ENCODE measurements around the gene TTC38.

Gene TTC38

DNA sequence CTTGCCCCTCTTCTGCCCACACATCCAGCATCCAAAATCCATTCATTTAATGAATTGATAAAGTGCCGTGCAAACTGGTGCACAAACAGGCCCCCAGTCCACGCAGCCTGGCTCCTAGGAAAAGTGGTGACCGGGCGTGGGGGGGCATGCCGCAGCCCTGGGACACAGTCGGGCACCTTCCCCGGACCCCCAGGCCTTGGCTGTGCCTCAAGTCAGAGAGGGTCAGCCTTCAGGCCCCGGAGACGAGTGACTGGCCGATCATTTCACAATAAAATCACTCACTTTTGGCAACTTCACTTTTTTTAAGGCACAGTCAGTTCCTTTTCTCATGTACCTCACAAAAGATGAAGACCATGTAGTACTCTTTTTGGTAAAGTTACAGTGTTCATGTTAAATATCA lies 25.7 kb upstream of the TTC38 start:
- Histone ChIP-seq H3K36me3 (ENCODE audit: insufficient read depth, low read length) (peaks cover 3% of the 10 kb centered on the region; the same call in 1 of the 2 replicates), H3K4me2 (ENCODE audit: low read depth, low read length, poor library complexity, severe bottlenecking) (no peak overlapping the region)
- no peak for TF ChIP-seq EZH2phosphoT487 (IDR thresholded peaks at IDR 0.05; ENCODE audit: borderline replicate concordance)
- TF ChIP-seq, protein P1, sequence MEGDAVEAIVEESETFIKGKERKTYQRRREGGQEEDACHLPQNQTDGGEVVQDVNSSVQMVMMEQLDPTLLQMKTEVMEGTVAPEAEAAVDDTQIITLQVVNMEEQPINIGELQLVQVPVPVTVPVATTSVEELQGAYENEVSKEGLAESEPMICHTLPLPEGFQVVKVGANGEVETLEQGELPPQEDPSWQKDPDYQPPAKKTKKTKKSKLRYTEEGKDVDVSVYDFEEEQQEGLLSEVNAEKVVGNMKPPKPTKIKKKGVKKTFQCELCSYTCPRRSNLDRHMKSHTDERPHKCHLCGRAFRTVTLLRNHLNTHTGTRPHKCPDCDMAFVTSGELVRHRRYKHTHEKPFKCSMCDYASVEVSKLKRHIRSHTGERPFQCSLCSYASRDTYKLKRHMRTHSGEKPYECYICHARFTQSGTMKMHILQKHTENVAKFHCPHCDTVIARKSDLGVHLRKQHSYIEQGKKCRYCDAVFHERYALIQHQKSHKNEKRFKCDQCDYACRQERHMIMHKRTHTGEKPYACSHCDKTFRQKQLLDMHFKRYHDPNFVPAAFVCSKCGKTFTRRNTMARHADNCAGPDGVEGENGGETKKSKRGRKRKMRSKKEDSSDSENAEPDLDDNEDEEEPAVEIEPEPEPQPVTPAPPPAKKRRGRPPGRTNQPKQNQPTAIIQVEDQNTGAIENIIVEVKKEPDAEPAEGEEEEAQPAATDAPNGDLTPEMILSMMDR (conservative IDR thresholded peaks at IDR 0.05; ENCODE audit: low read length) = no peak

DNA sequence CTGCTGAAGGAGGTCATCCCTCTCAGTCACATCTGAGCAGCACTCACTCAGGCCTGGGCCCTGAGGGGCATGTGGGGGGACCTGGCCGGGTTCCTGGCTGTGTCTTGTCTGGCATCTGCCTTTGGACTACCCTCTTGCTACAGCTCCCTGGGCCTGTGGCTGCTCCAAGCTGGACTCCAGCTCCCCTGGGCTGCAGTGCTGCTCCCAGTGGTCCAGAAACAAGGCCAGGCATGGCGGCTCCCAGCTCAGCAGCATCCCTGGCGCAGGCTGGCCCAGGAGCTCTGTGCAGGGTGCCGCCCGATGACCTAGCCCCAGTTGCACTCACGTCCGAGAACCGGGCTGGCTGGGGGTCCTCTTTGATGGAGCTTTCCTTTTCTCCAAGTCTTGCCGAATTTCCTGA lies 23.0 kb upstream of the TTC38 start:
- Histone ChIP-seq H3K4me2 (ENCODE audit: low read depth, low read length, poor library complexity, severe bottlenecking) (no peak overlapping the region), H3K9me2 (replicated peaks; ENCODE audit: low read depth, low read length) (no peaks in the 10 kb centered on the region), H3K4me3 (ENCODE audit: low read length, poor library complexity, severe bottlenecking) (no peak overlapping the region), H3K9me3 (ENCODE audit: insufficient read depth, low read depth, low read length) (no peaks in the 10 kb centered on the region), H2AFZ (ENCODE audit: low read length) (no peak overlapping the region), H3K4me1 (ENCODE audit: insufficient read depth, low read length, poor library complexity, severe bottlenecking) (peaks cover 81% of the 10 kb centered on the region), H3K79me2 (ENCODE audit: insufficient read depth, low read length) (peaks cover 62% of the 10 kb centered on the region; the same call in 1 of the 2 replicates), H3F3A (ENCODE audit: low read depth) (peaks cover 16% of the 10 kb centered on the region), H3K9ac (ENCODE audit: low read depth, low read length, poor library complexity, severe bottlenecking) (peak overlapping the region; percentile 5), H4K20me1 (ENCODE audit: insufficient read depth, low read length, poor library complexity, severe bottlenecking) (no peaks in the 10 kb centered on the region), H3K27me3 (ENCODE audit: insufficient read depth, low read length, poor library complexity, severe bottlenecking) (no peaks in the 10 kb centered on the region), H3K36me3 (ENCODE audit: insufficient read depth, low read length) (no peaks in the 10 kb centered on the region)
- no peak for TF ChIP-seq EZH2phosphoT487 (IDR thresholded peaks at IDR 0.05; ENCODE audit: borderline replicate concordance)
- TF ChIP-seq, protein P1 (conservative IDR thresholded peaks at IDR 0.05; ENCODE audit: low read length) = no peak

More for the DNA sequence above, 25.7 kb upstream of the TTC38 start:
- peaks cover 83% of the 10 kb centered on the region for H3K4me1 ChIP-seq (ENCODE audit: insufficient read depth, low read length, poor library complexity, severe bottlenecking)
- H3F3A ChIP-seq (ENCODE audit: low read depth) = peaks cover 16% of the 10 kb centered on the region
- no peaks in the 10 kb centered on the region for H3K9me3 ChIP-seq (ENCODE audit: insufficient read depth, low read depth, low read length)
- no peak overlapping the region for H2AFZ ChIP-seq (ENCODE audit: low read length)
- peaks cover 47% of the 10 kb centered on the region; the same call in 1 of the 2 replicates for H3K79me2 ChIP-seq (ENCODE audit: insufficient read depth, low read length)
- H3K9me2 ChIP-seq (replicated peaks; ENCODE audit: low read depth, low read length) = no peaks in the 10 kb centered on the region
- H3K27me3 ChIP-seq (ENCODE audit: insufficient read depth, low read length, poor library complexity, severe bottlenecking) = no peaks in the 10 kb centered on the region
- no peak overlapping the region for H3K4me3 ChIP-seq (ENCODE audit: low read length, poor library complexity, severe bottlenecking)
- H4K20me1 ChIP-seq (ENCODE audit: insufficient read depth, low read length, poor library complexity, severe bottlenecking) = no peaks in the 10 kb centered on the region
- H3K9ac ChIP-seq (ENCODE audit: low read depth, low read length, poor library complexity, severe bottlenecking) = peak overlapping the region; percentile 72

DNA sequence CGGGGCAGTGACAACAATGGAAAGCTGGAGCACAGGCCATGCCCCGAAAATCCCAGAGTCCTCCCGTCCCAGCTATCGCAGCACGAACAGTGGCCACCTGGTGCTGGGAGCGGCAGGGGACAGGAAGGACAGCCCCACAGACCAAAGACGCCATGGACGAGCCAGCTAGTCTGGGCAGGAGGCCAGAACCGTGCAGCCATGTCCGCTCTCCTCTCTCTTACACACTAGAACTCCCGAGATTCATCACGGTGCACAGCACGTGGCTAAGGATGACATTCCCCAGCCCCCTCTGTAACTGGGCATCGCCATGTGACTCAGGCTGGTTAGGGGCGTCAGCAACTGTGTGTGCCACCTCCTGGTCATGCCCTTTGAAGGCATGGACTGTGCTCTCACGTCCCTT lies 22.3 kb upstream of the TTC38 start:
- peak overlapping the region; percentile 42 for H3K9ac ChIP-seq (ENCODE audit: low read depth, low read length, poor library complexity, severe bottlenecking)
- no peaks in the 10 kb centered on the region for H3K27me3 ChIP-seq (ENCODE audit: insufficient read depth, low read length, poor library complexity, severe bottlenecking)
- no peaks in the 10 kb centered on the region for H4K20me1 ChIP-seq (ENCODE audit: insufficient read depth, low read length, poor library complexity, severe bottlenecking)
- peaks cover 9% of the 10 kb centered on the region; the same call in 1 of the 2 replicates for H3F3A ChIP-seq (ENCODE audit: low read depth)
- no peaks in the 10 kb centered on the region for H3K9me2 ChIP-seq (replicated peaks; ENCODE audit: low read depth, low read length)
- H2AFZ ChIP-seq (ENCODE audit: low read length) = no peak overlapping the region
- H3K9me3 ChIP-seq (ENCODE audit: insufficient read depth, low read depth, low read length) = no peaks in the 10 kb centered on the region
- H3K4me2 ChIP-seq (ENCODE audit: low read depth, low read length, poor library complexity, severe bottlenecking) = peak overlapping the region; percentile 85
- no peaks in the 10 kb centered on the region for H3K36me3 ChIP-seq (ENCODE audit: insufficient read depth, low read length)
- peak overlapping the region; percentile 18 for H3K4me3 ChIP-seq (ENCODE audit: low read length, poor library complexity, severe bottlenecking)
- H3K4me1 ChIP-seq (ENCODE audit: insufficient read depth, low read length, poor library complexity, severe bottlenecking) = peaks cover 74% of the 10 kb centered on the region
- no peak for TF ChIP-seq EZH2phosphoT487 (IDR thresholded peaks at IDR 0.05; ENCODE audit: borderline replicate concordance)
- TF ChIP-seq, protein P1 (conservative IDR thresholded peaks at IDR 0.05; ENCODE audit: low read length) = peak; percentile 13; the same call in 1 of the 2 replicates
- peaks cover 64% of the 10 kb centered on the region; the same call in 1 of the 2 replicates for H3K79me2 ChIP-seq (ENCODE audit: insufficient read depth, low read length)
